Kidney (tissue), 14 donors: ENCODE data around the gene CENPB. TPM values are rescaled to one million over a fixed set of nuclear protein-coding genes. Genes with fewer than 3 reads are reported as not detected.

ENCODE experiments used
- DNase-seq, 5 donors: peaks; one replicate each; pipeline ENCODE4 v3.0.0-alpha.2; 2013 to 2020
- FAIRE-seq: peaks from 2 replicates; lab custom pipeline; 2012; peaks lifted over from hg19 to GRCh38; lab: Jason Lieb, UNC
- H3K27ac ChIP-seq, 2 donors: one replicate each; pipeline ENCODE4 v1.7.0; 2013; ENCODE audit warnings: low read depth in 2 of 2, low read length in 2 of 2, inconsistent platforms in 1 of 2
- H3K27me3 ChIP-seq: one replicate; pipeline ENCODE4 v1.7.1; 2013; ENCODE audit warnings: low read length, inconsistent platforms; ENCODE audit not compliant: control insufficient read depth, insufficient read depth
- H3K36me3 ChIP-seq, 3 donors: one replicate each; pipeline versions ENCODE4 v1.7.0 to v1.7.1; 2013; ENCODE audit warnings: low read length in 3 of 3, control low read depth in 1 of 3, inconsistent platforms in 1 of 3; ENCODE audit not compliant: insufficient read depth in 3 of 3, control insufficient read depth in 2 of 3
- H3K4me1 ChIP-seq, 3 donors: one replicate each; pipeline versions ENCODE4 v1.7.0 to v1.7.1; 2013; ENCODE audit warnings: low read length in 3 of 3, inconsistent platforms in 1 of 3, low read depth in 1 of 3; ENCODE audit not compliant: control insufficient read depth in 2 of 3, insufficient read depth in 2 of 3
- H3K4me3 ChIP-seq, 3 donors: one replicate each; pipeline versions ENCODE4 v1.7.0 to v1.8.1; 2013; ENCODE audit warnings: low read length in 3 of 3, control low read depth in 1 of 3, inconsistent platforms in 1 of 3
- H3K9ac ChIP-seq, 3 donors: one replicate each; pipeline versions ENCODE4 v1.7.0 to v1.7.1; 2013; ENCODE audit warnings: low read length in 3 of 3, control low read depth in 1 of 3, inconsistent platforms in 1 of 3
- H3K9me3 ChIP-seq, 3 donors: one replicate each; pipeline versions ENCODE4 v1.7.0 to v1.7.1; 2013; ENCODE audit warnings: low read length in 3 of 3, control low read depth in 1 of 3, inconsistent platforms in 1 of 3; ENCODE audit not compliant: control insufficient read depth in 2 of 3, insufficient read depth in 1 of 3
- CTCF ChIP-seq: IDR thresholded peaks from 3 replicates; pipeline ENCODE4 v1.5.1; 2012; ENCODE audit warnings: mild to moderate bottlenecking, moderate library complexity, borderline replicate concordance; ENCODE audit not compliant: insufficient read depth; ENCODE audit errors: extremely low read depth
- intact Hi-C: fragments of 100-400 bp; cut with DNase I; formaldehyde crosslinking; loops from one replicate; pipeline ENCODE4 v1.11.1; 2022
- polyA plus RNA-seq: library from polyadenylated mRNA; stranded (reverse); fragments of 350-450 nt; fragmentation: Illumina TruSeq; extraction: RNeasy Lipid Tissue Mini Kit (QIAGEN cat#74804); gene quantifications from one replicate; pipeline ENCODE4 v1.2.3, GENCODE V29; 2014; ENCODE audit warnings: low read depth, low replicate concordance; ENCODE audit not compliant: insufficient read depth
- total RNA-seq: library from RNA; stranded (reverse); fragmentation: NEBNext Ultra II Directional; extraction: Animal tissue kit (Norgen Biotek cat#: 25700); gene quantifications from one replicate; pipeline ENCODE4 v1.2.1, GENCODE V29; 2021
- donor health status: control.
- donor health status: control.
- donor health status: control.
- donor health status: control.
- donor health status: control.
- donor health status: DM: yes; HTN: yes; CAD: no.
- donor health status: Normal renal cell carcinoma (clear cell type).

Gene CENPB
- total and polyA plus RNA-seq, 2 donors from 2014 or later, result 56.2 to 99.8 TPM

GRCh38 chr20:3751675-3752385 is 34.7 kb downstream of the CENPB start:
- H3K9ac ChIP-seq, result no peak overlapping the region
- no peak for TF ChIP-seq CTCF
- no peaks in the 10 kb centered on the region for H3K27me3 ChIP-seq
- FAIRE-seq (no peak), DNase-seq (peak in 3 of 5 donors; percentile 49 to 71 (median 56))
- H3K4me3 ChIP-seq, result peak overlapping the region in 1 of 3 donors; percentile 39
- H3K9me3 ChIP-seq, result no peaks in the 10 kb centered on the region
- intact Hi-C loops, result no loop called here
- H3K4me1 ChIP-seq, result peaks cover 0 to 7% (median 0%) of the 10 kb centered on the region in 3 donors
- no peak overlapping the region for H3K27ac ChIP-seq
- H3K36me3 ChIP-seq, result peaks cover 0 to 4% (median 0%) of the 10 kb centered on the region in 3 donors

- Histone ChIP-seq H3K4me1 (peaks cover 0 to 7% (median 0%) of the 10 kb centered on the region in 3 donors), H3K9ac (no peak overlapping the region), H3K36me3 (peaks cover 0 to under 1% (median 0%) of the 10 kb centered on the region in 3 donors), H3K27me3 (no peaks in the 10 kb centered on the region), H3K27ac (no peak overlapping the region), H3K9me3 (no peaks in the 10 kb centered on the region), H3K4me3 (no peak overlapping the region)
- DNase-seq (peak in 1 of 5 donors; percentile 48), FAIRE-seq (no peak)
- TF ChIP-seq CTCF, result no peak
- intact Hi-C loops, result no loop called here
Measured at GRCh38 chr20:3751305-3751674, 35.2 kb downstream of the CENPB start.

- no peaks in the 10 kb centered on the region for H3K9me3 ChIP-seq
- FAIRE-seq, result no peak
- H3K4me3 ChIP-seq, result no peak overlapping the region
- peak in 4 of 5 donors; percentile 40 to 74 (median 68) for DNase-seq
- H3K27ac ChIP-seq, result no peak overlapping the region
- peaks cover 0 to 7% (median 0%) of the 10 kb centered on the region in 3 donors for H3K4me1 ChIP-seq
- no peaks in the 10 kb centered on the region for H3K36me3 ChIP-seq
- intact Hi-C loops, result no loop called here
- peak; percentile 39 for TF ChIP-seq CTCF
- no peak overlapping the region for H3K9ac ChIP-seq
- H3K27me3 ChIP-seq, result no peaks in the 10 kb centered on the region
Measured at GRCh38 chr20:3749689-3750531, 36.6 kb downstream of the CENPB start.
